ENCODE results near the gene CPLX3. TPM values are rescaled to one million over a fixed set of nuclear protein-coding genes. Genes with fewer than 3 reads are reported as not detected.

CPLX3 gene
- total and polyA plus RNA-seq, 2 of the 8 experiments (the other 6 are each of a cell fraction or from before 2014, with no cell fraction given): 0.17 TPM; not detected in 1

DNA sequence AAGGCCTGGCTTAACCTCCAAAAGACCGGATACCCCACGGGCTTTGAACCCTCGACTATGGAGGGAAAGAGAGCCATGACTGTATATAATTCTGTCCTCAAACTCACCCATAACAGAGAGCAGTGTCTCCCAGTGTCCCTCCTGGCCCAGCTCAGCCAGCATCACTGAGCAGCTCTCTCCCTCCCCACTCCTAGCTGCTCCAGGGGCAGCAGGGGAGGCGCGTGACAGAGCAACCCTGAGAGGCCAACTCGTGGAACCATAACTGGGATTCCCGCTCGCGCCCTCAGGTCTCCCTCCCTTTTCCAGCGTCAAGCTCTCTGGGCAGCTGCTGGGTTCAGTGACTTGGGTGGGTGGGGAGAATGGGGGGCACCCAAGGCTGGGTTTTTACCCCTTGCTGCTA, 561 bp upstream of the CPLX3 start:
- H4K8ac ChIP-seq (ENCODE audit: extremely low read depth, insufficient read depth, low read length): no peak overlapping the region
- H3K79me2 ChIP-seq (ENCODE audit: control insufficient read depth in 1 of 2, insufficient read depth in 2 of 2, low read length in 2 of 2): no peaks in the 10 kb centered on the region
- no peak overlapping the region for H3K56ac ChIP-seq (replicated peaks; ENCODE audit: insufficient read length, low read depth, low read length)
- no peak overlapping the region for H3K23ac ChIP-seq (ENCODE audit: insufficient read length)
- CTCF ChIA-PET (ENCODE audit: partially characterized antibody): interaction anchor here (0.5 to 15.7 kb wide), 20 partner anchors 10 to 341 kb away, joined by 3 to 135 read pairs (median 5); partner anchors contain the start of genes CSK and LMAN1L
- no peak overlapping the region for H2AK5ac ChIP-seq (ENCODE audit: low read depth, low read length)
- H2BK12ac ChIP-seq (ENCODE audit: low read depth, low read length): 0 out of 2 replicates have a peak overlapping the region, but pooled peaks have one; percentile 27
- H4K20me1 ChIP-seq (replicated peaks in 1 of 2; ENCODE audit: control insufficient read depth in 1 of 2, insufficient read depth in 2 of 2, low read length in 2 of 2): peaks cover 0 to 2% of the 10 kb centered on the region in 2 experiments
- H3K14ac ChIP-seq (ENCODE audit: insufficient read length): no peak overlapping the region
- no peak overlapping the region for H2BK5ac ChIP-seq (ENCODE audit: low read depth, low read length)
- 78% methylated on average over 7 of the region's 10 CpGs; no CpG with 5 or more reads in 1 of the 2 experiments for WGBS, 2 experiments (ENCODE audit: extremely low coverage in 1 of 2, insufficient coverage in 1 of 2, insufficient read length in 1 of 2, insufficient replicate concordance in 2 of 2, low coverage in 1 of 2, low lambda C conversion rate in 2 of 2, missing lambda C conversion rate in 1 of 2)
- H3K9me3 ChIP-seq (ENCODE audit: insufficient read depth in 2 of 2, low read depth in 1 of 2, low read length in 1 of 2): no peaks in the 10 kb centered on the region
- POLR2A ChIA-PET (ENCODE audit: partially characterized antibody): interaction anchor here (1.1 to 3.1 kb wide), 6 partner anchors 10 to 66 kb away, joined by 3 to 12 read pairs (median 7); partner anchors contain the start of genes LMAN1L and ULK3
- no peaks in the 10 kb centered on the region for H3K79me1 ChIP-seq (ENCODE audit: low read depth, low read length)
- no peaks in the 10 kb centered on the region for H3K36me3 ChIP-seq (ENCODE audit: control insufficient read depth in 2 of 4, insufficient read depth in 4 of 4, low read length in 3 of 4)
- H4K91ac ChIP-seq (replicated peaks; ENCODE audit: insufficient read length, low read length): no peak overlapping the region
- H3K23me2 ChIP-seq (ENCODE audit: low read depth, low read length): 0 out of 2 replicates have a peak, but pooled peaks cover 4% of the 10 kb centered on the region
- H3K27ac ChIP-seq (ENCODE audit: low read depth, low read length): no peak overlapping the region
- no peak overlapping the region for H2BK120ac ChIP-seq (replicated peaks; ENCODE audit: low read depth, low read length)
- H3K4me2 ChIP-seq (ENCODE audit: insufficient read depth in 1 of 2, low read depth in 2 of 2, low read length in 2 of 2): peak overlapping the region; percentile 58 to 61
- no peak overlapping the region for H3K9ac ChIP-seq (replicated peaks in 1 of 4; ENCODE audit: extremely low read depth in 1 of 4, low read depth in 3 of 4, low read length in 3 of 4)
- no peak overlapping the region for H3K4ac ChIP-seq (replicated peaks; ENCODE audit: insufficient read length, low read depth, low read length)
- H3K18ac ChIP-seq (ENCODE audit: extremely low read depth, low read length): no peak overlapping the region
- H2BK20ac ChIP-seq (ENCODE audit: low read length): no peak overlapping the region
- DNase-seq (ENCODE audit: low read depth in 1 of 2, low spot score in 2 of 2) (no peak), FAIRE-seq (no peak)
- no peak overlapping the region for H2AFZ ChIP-seq (ENCODE audit: low read length)
- H3K4me3 ChIP-seq (ENCODE audit: extremely low read depth in 1 of 4, insufficient read depth in 2 of 4, low read depth in 3 of 4, low read length in 4 of 4): peak overlapping the region in 1 of 4 experiments; percentile 41; a peak in 2 of 8 replicates
- no peak overlapping the region for H4K5ac ChIP-seq (ENCODE audit: insufficient read length, low read depth, low read length)
- H2BK15ac ChIP-seq (ENCODE audit: low read length): no peak overlapping the region
- peaks cover 4 to 47% (median 29%) of the 10 kb centered on the region in 4 experiments for H3K27me3 ChIP-seq (replicated peaks in 1 of 4; ENCODE audit: control insufficient read depth in 3 of 4, extremely low read depth in 1 of 4, insufficient read depth in 3 of 4, low read length in 3 of 4)
- peaks cover 0 to 14% (median 5%) of the 10 kb centered on the region in 4 experiments; a peak in 4 of 7 replicates for H3K4me1 ChIP-seq (replicated peaks in 1 of 4; ENCODE audit: control insufficient read depth in 3 of 4, insufficient read depth in 4 of 4, low read length in 3 of 4)
- TF ChIP-seq YY1 (IDR thresholded peaks at IDR 0.05; ENCODE audit: low read depth, low read length) (no peak), CBX8 (IDR thresholded peaks at IDR 0.05; ENCODE audit: borderline replicate concordance, low read depth, low read length) (no peak), USF2 (IDR thresholded peaks at IDR 0.05; ENCODE audit: low read length) (no peak), TCF12 (IDR thresholded peaks at IDR 0.05; ENCODE audit: low read depth, low read length) (no peak), SP1 (IDR thresholded peaks at IDR 0.05; ENCODE audit: low read depth, low read length) (no peak), ATF2 (IDR thresholded peaks at IDR 0.05; ENCODE audit: low read length) (no peak), CTBP2 (IDR thresholded peaks at IDR 0.05; ENCODE audit: borderline replicate concordance, insufficient read depth, insufficient read length, low read length) (no peak), TBP (IDR thresholded peaks at IDR 0.05; ENCODE audit: low read depth, low read length) (no peak), TAF7 (optimal IDR thresholded peaks at IDR 0.05; ENCODE audit: borderline replicate concordance, low read depth, low read length) (no peak), SUZ12 (IDR thresholded peaks at IDR 0.05; ENCODE audit: low read length) (no peak), KDM5A (IDR thresholded peaks at IDR 0.05; ENCODE audit: low read length) (no peak)

All from H1 (cell line).